ENCODE data around the gene ARHGAP10.

The ARHGAP10 gene

DNA sequence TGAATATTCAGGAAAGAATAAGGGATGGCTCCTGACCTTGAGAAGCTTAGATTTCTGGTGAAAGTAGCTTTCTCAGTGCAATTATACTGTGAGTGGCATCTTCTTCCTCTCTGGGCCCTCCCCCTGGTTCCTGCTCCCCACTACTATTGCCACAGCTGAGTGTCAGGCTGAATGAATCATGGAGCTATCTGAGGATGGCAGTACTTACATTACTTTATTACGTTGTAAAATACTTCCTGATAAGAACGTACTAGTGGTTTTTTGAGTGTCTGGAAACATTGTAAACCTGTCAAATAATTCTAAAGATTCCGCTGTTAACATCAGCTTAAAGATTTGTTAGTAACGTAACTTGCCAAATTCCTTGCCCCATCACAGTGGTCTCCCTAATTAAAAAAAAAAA, 36.2 kb downstream of the ARHGAP10 start:
- peak; percentile 58 to 64 for DNase-seq (ENCODE audit: low read depth in 2 of 2)

GRCh38 chr4:147769386-147769785, 37.5 kb downstream of the ARHGAP10 start:
- no peak for DNase-seq (ENCODE audit: low read depth in 2 of 2)

GRCh38 chr4:147770831-147771230, 38.9 kb downstream of the ARHGAP10 start:
- no peak for DNase-seq (ENCODE audit: low read depth in 2 of 2)

DNA sequence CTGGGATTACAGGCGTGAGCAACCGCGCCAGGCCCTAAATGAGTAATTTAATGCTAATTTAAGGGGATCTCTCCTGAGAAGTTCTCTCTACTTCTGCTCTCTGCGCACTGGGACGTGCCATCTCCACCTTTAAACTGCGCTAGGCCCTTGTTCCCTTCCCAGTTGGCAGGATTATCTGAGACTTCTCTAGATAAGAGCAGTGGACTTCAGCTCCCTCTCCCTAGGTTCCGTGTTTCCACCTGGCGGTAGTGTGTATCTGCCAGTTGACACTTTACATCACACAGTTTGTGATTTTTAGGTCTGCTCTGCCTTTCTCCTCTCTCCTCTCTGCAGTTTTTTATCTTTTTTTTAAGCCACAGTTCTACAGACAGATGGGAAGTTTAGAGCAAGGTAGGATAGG, 40.2 kb downstream of the ARHGAP10 start:
- no peak for DNase-seq (ENCODE audit: low read depth in 2 of 2)

DNA sequence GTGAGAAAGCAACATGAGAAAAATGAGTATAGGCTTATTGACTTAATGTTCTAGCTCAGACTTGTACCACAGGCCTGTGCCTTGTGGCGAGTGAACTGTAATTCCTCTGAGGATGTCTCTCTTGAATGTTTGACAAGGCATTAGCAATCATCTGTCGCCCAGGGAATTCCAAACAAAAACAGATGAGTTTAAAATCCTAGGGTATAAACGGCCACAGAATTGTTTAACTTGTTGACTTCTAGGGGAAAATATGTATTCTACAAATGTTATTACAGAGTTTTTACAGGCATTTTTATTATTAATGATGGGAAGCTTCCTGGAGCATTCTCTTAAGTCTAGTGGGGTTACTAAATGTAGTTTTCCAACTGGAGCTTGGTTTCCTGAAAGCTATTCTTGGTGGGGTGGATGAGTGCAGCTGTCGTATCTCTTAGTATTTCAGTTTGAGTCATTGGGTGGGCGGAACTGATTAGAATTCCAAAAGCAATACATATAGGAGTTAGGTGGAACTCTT, 40.6 kb downstream of the ARHGAP10 start:
- DNase-seq (ENCODE audit: low read depth in 2 of 2) = peak; percentile 64 to 67

- DNase-seq (ENCODE audit: low read depth in 2 of 2) = no peak
Measured at GRCh38 chr4:147773261-147774184, 41.6 kb downstream of the ARHGAP10 start.

- DNase-seq (ENCODE audit: low read depth in 2 of 2) = no peak
Measured at GRCh38 chr4:147776716-147777115, 44.8 kb downstream of the ARHGAP10 start.

- no peak for DNase-seq (ENCODE audit: low read depth in 2 of 2)
Measured at GRCh38 chr4:147777456-147778091, 45.7 kb downstream of the ARHGAP10 start.

- DNase-seq (ENCODE audit: low read depth in 2 of 2) = no peak
Measured at GRCh38 chr4:147778942-147779341, 47.1 kb downstream of the ARHGAP10 start.

DNA sequence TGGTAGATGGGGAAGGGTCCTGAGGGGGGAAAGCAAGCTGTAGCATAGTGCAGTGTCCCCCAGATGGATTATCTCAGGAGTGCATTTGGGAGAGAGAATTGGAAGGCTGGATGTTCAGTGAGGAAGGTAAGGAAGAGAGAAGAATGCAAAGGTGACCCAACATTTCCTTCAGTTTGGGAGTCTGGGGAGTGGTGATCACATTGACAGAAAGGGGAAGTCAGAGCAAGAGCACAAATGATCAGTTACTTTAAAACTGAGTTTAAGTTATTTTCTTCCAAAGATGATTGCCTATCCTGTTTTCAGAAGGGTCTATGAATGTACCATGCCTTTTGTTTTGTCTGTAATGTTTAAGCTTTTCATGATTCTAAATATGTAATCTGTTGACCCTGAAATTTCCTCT, 47.6 kb downstream of the ARHGAP10 start:
- no peak for DNase-seq (ENCODE audit: low read depth in 2 of 2)

GRCh38 chr4:147780137-147780777, 48.4 kb downstream of the ARHGAP10 start:
- DNase-seq (ENCODE audit: low read depth in 2 of 2) = no peak

- DNase-seq (ENCODE audit: low read depth in 2 of 2) = no peak
Measured at GRCh38 chr4:147782087-147782781, 50.3 kb downstream of the ARHGAP10 start.

DNA sequence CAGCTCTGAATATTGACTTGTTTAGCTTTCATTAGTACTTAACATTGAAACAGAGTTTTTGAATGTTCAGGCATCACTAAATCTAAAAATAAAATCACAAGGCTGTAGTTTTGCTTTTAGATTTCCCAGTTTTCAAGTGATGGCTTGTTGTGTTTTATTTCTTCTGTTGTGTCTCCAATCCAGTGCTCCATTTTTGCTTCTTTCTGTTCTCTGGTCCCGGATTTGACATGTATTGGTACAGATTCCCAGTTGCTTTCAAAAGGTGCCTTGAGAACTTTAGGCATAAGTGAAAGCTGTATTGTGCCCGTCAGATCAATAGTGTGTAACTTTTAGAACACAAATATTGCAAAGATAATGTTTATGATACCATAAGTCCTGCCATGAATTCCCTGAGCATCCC, 53.2 kb downstream of the ARHGAP10 start:
- no peak for DNase-seq (ENCODE audit: low read depth in 2 of 2)

DNA sequence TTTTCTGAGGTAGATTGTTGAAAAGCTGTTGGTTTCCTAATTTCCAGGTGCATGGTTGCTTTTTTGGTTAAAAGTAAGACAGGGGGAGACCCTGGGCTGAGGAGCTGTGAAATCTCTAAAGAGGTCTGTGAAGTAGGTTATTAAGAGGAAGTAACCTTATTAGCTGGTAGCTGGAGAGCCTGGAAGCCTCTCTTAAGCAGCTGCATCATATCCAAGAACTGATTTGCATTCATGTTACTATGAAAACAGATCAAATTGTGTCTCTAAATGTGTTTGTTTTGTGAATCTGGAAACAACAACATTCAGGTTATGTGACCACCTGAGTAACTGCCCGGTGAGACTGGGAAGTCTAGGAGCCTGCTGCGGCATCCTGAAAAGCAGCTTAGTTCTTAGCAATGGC, 54.1 kb downstream of the ARHGAP10 start:
- no peak for DNase-seq (ENCODE audit: low read depth in 2 of 2)

DNA sequence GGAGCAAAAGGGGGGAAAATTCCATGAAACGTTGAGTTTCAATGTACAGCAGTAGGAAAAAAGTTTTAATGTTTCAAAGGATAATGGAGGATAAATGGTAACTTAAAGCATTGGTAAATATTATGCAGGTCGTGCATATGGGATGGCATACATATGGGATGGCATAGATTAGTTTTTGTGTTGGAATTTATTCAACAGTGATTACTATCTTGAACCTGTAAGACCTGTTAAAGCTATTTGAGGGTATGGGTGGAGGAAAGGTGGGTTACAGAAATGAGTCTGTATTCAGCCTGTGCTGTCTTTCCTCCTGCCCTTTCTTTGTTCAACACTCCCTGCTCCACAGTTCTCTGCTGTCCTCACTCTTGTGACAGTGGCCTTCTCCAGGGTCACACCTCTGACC, 54.6 kb downstream of the ARHGAP10 start:
- DNase-seq (ENCODE audit: low read depth in 2 of 2) = no peak

DNA sequence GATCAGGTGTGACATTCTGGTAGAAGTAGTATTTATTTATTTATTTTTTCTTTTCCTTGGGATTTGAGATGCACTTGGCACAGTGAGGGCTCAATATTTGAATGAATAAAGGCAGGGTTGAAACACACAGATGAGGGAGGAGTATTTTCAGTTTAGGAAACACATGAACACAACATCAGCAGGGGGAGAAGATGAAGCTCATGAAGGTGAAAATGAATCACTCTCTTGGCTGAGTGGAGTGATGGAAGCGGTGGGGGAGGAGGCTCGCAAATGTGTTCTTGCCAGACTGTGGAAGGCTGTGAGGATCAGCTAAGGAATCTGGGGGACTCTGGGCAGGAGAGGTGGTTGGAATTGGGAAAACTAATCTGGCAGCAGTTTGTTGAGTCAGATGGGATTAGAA, 55.3 kb downstream of the ARHGAP10 start:
- DNase-seq (ENCODE audit: low read depth in 2 of 2) = peak; percentile 62 to 69

- DNase-seq (ENCODE audit: low read depth in 2 of 2) = no peak
Measured at GRCh38 chr4:147788791-147789190, 56.9 kb downstream of the ARHGAP10 start.

GRCh38 chr4:147789596-147789995, 57.7 kb downstream of the ARHGAP10 start:
- DNase-seq (ENCODE audit: low read depth in 2 of 2) = peak; percentile 51 to 52

GRCh38 chr4:147790412-147790811, 58.5 kb downstream of the ARHGAP10 start:
- DNase-seq (ENCODE audit: low read depth in 2 of 2) = no peak

DNA sequence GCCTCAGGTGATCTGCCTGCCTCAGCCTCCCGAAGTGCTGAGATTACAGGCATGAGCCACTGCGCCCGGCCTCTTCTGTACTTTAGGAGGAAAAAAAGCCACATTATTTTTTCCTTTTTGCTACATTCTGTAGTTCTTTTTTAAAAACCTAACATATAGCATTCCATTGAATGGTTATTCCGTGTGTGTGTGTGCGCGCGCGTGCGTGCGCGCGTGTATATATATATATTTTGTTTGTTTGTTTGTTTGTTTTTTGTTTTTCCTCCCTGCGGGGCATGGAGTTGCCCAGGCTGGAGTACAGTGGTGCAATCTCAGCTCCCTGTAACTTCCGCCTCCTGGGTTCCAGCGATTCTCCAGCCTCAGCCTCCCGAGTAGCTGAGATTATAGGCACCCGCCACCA, 59.5 kb downstream of the ARHGAP10 start:
- no peak for DNase-seq (ENCODE audit: low read depth in 2 of 2)

DNA sequence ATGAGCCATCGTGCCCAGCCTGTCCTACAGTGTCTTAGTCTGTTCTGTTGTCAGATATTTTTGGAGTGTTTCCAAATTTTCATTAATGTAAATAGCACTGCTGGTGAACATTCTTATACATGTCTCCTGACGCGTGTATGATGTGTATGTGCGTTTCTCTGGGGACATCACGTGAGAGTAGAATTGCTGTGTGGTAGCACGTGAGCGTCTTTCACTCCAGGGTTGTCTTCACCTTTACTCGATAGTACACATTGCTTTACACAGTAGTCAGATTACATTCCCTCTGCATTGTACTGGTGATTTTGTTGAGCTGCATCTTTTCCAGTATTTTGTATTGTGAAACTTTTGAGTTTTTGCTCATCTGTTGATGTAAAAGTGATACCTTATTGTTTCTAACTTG, 60.0 kb downstream of the ARHGAP10 start:
- no peak for DNase-seq (ENCODE audit: low read depth in 2 of 2)

Measured in fibroblast of skin of left quadriceps (primary cell).